Spleen (tissue), 7 donors: ENCODE results near the gene PRR5L.

ENCODE experiments used
- CTCF ChIP-seq, 11 experiments: fragments of 200-600 bp in 7 of 11; fragments of 450-650 bp in 4 of 11; sonication (generic) in 4 of 11; IDR thresholded peaks in 8 of 11; conservative IDR thresholded peaks in 3 of 11; 1 replicate in 7 of 11; 2 replicates in 4 of 11; pipeline versions ENCODE4 v1.4.0 to v1.8.0; 2016 to 2021; ENCODE audit warnings: antibody characterized with exemption in 11 of 11, inconsistent platforms in 4 of 11, mild to moderate bottlenecking in 1 of 11
- POLR2A ChIP-seq, 3 donors: fragments of 450-650 bp; IDR thresholded peaks; one replicate each; pipeline ENCODE4 v1.5.1; 2017; ENCODE audit warnings: antibody characterized with exemption in 3 of 3, mild to moderate bottlenecking in 1 of 3
- POLR2AphosphoS5 ChIP-seq, 3 donors: sonication (generic); formaldehyde crosslinking; IDR thresholded peaks; one replicate each; pipeline ENCODE4 v1.5.1; 2017; ENCODE audit warnings: antibody characterized with exemption in 3 of 3
- donor health status: DM: no; HTN: no; CAD: no; lungs with moderate emphysema.
- donor health status: DM: no; HTN: no; CAD: no.
- donor health status: DM: no; HTN: no; CAD: no.

- TF ChIP-seq CTCF (IDR thresholded peaks at IDR 0.05 in 8 of 11, conservative IDR thresholded peaks at IDR 0.05 in 3 of 11) (no peak), POLR2A (IDR thresholded peaks at IDR 0.05) (no peak), POLR2AphosphoS5 (IDR thresholded peaks at IDR 0.05) (no peak)
Observed at GRCh38 chr11:36251823-36252222, 44.3 kb upstream of the PRR5L start.
